Stimulated activated CD4-positive, alpha-beta T cell treated with anti-CD3 and anti-CD28 coated beads, Interleukin-15, amount 100 ng/mL, for 48 hours (primary cell): ENCODE results near the gene DACT3.

ENCODE experiments used
- DNase-seq, 2 donors: peaks; one replicate each; pipeline ENCODE4 v3.0.0-alpha.2; 2020; ENCODE audit warnings: low read depth in 2 of 2

Gene DACT3

DNA sequence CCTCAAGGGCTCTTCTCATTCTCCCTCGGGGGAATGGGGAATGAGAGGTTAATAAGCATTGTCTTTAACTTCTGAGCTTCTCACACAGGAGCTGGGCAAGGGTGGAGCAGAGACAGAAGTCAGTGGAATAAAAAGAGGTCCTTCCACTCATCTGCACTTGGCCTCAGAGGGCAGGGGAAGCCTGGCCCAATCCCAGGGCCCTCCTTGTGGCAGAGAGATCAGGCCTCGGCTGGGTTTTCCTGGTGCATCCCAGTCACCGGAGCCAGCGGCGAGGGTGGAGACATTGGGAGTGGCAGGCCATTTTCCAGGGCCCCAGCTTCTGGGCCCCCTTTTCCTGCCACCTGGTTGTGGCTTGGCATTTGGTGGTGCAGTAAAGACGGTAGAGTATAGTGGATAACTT lies 49.2 kb downstream of the DACT3 start:
- no peak for DNase-seq

GRCh38 chr19:46610851-46611770 lies 49.9 kb downstream of the DACT3 start:
- no peak for DNase-seq

- DNase-seq = no peak
Measured at GRCh38 chr19:46610413-46610775, 50.6 kb downstream of the DACT3 start.

DNA sequence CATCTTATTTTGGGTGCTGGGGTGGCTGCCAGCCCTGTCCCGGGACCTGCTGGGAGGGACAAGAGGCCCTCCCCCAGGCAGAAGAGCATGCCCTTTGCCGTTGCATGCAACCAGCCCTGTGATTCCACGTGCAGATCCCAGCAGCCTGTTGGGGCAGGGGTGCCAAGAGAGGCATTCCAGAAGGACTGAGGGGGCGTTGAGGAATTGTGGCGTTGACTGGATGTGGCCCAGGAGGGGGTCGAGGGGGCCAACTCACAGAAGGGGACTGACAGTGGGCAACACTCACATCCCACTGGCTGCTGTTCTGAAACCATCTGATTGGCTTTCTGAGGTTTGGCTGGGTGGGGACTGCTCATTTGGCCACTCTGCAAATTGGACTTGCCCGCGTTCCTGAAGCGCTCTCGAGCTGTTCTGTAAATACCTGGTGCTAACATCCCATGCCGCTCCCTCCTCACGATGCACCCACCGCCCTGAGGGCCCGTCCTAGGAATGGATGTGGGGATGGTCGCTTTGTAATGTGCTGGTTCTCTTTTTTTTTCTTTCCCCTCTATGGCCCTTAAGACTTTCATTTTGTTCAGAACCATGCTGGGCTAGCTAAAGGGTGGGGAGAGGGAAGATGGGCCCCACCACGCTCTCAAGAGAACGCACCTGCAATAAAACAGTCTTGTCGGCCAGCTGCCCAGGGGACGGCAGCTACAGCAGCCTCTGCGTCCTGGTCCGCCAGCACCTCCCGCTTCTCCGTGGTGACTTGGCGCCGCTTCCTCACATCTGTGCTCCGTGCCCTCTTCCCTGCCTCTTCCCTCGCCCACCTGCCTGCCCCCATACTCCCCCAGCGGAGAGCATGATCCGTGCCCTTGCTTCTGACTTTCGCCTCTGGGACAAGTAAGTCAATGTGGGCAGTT lies 51.2 kb downstream of the DACT3 start:
- no peak for DNase-seq

DNA sequence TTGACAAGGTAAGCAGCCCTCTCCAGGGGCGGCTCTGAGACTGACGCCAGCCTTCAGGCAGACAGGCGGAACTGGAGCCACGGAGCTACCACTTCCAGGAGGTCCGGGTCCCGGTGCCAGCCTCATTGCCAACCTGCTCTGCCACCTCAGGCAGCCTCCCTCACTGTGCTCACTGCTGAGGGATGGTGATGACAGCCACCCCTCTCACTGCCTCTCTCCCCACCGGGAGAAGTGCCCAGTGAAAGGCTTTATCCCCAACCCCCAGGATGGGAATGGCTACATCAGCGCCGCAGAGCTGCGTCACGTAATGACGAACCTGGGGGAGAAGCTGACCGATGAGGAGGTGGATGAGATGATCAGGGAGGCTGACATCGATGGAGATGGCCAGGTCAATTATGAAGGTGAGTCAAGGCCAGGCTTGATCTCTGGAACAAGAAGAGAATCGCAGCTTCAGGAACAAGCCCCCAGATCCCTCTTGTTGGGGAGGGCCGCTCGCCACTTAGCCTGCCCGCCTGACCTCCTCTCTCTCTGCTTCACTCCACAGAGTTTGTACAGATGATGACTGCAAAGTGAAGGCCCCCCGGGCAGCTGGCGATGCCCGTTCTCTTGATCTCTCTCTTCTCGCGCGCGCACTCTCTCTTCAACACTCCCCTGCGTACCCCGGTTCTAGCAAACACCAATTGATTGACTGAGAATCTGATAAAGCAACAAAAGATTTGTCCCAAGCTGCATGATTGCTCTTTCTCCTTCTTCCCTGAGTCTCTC lies 52.2 kb downstream of the DACT3 start:
- DNase-seq = no peak

- DNase-seq = no peak
Measured at GRCh38 chr19:46608178-46608577, 52.8 kb downstream of the DACT3 start.

DNA sequence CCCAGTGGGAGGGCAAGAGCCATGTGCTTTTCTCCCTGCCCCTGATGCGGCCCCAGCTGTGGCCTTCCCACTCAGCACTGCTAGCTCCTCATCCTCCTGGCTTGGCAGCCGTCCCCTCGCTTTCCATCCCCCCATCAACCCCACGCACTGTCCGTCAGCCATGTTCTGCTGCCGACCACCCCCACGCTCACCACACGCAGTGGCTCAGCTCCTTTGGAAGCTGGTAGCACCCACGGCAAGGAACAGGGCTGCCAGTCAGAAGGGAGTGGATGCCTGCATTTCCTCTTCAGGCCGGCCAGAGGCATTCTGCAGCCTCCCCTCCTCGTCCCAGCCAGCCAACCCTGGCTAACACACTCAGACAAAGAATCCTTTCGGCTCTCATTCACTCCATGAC lies 53.5 kb downstream of the DACT3 start:
- DNase-seq = no peak

GRCh38 chr19:46606681-46607447 lies 54.1 kb downstream of the DACT3 start:
- DNase-seq = no peak

DNA sequence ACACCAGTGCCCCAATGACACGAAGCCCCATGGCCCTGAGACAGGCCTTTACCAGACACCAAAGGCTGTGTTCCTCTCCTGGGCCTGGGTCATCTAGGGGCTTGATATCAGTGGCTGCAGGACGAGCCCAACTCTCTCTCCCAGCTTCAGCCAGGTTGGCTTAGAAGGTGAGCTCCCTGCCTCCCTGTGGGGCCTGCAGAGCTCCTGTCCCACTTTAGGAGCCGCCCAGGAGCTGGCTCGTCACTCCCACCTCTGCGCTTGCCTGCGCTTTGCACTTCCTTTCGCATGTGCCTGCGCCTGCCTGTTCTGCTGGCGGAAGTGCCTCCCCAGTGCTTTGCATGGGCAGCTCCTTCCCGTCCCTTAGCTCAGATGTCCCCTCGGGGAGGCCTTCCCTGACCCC lies 55.0 kb downstream of the DACT3 start:
- no peak for DNase-seq

DNA sequence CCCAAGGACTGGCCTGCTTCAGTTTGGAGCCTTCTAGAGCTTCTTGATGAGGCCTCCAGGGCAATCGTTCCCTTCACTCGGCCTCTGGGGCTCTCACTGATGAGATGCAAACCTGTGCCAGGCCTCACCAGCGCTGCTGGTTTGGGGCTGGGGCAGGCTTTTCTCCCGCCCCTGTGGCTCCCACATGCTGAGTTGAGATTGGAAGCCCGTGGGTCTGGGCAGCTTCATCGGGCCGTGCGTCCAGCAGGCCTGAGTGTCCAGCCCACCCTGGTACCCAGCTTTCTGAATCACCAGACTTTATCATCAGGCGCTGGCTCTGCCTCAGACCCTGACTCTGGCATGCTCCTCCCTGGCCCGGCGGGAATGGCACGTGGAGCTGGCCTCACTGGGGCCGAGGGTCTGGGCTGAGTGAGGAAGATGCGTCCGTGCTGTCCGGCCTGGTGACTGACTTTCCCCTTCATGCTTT lies 55.6 kb downstream of the DACT3 start:
- DNase-seq = no peak

DNA sequence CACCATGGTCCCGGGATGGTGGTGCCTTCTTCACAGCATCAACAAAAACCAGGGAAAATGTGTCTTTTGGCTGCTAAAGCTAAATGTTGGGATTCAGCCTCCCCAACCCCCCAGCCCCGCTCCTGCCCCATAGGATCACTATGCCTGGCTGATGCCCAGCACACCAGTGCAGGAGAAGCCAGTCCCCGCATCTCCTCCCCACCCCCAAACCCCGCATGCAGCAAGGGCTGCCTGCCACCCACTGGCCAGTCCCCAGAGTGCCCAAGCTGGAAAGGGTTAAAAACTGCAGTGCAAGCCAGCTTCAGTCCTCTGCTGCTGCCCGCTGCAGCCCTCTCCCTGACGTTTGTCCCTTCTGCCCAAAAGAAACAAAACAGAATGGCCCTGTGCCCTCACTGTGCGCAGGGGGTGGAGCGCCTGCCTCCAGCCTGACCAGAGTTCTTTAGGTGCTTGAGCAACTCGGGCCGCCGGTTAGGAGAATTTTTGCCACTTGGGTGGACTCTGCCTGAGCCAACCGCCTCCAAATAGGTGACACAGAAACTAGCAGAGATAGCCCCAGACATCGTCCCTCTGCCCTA lies 56.1 kb downstream of the DACT3 start:
- no peak for DNase-seq

- DNase-seq = no peak
Measured at GRCh38 chr19:46603752-46604231, 57.2 kb downstream of the DACT3 start.

- no peak for DNase-seq
Measured at GRCh38 chr19:46603195-46603637, 57.8 kb downstream of the DACT3 start.

DNA sequence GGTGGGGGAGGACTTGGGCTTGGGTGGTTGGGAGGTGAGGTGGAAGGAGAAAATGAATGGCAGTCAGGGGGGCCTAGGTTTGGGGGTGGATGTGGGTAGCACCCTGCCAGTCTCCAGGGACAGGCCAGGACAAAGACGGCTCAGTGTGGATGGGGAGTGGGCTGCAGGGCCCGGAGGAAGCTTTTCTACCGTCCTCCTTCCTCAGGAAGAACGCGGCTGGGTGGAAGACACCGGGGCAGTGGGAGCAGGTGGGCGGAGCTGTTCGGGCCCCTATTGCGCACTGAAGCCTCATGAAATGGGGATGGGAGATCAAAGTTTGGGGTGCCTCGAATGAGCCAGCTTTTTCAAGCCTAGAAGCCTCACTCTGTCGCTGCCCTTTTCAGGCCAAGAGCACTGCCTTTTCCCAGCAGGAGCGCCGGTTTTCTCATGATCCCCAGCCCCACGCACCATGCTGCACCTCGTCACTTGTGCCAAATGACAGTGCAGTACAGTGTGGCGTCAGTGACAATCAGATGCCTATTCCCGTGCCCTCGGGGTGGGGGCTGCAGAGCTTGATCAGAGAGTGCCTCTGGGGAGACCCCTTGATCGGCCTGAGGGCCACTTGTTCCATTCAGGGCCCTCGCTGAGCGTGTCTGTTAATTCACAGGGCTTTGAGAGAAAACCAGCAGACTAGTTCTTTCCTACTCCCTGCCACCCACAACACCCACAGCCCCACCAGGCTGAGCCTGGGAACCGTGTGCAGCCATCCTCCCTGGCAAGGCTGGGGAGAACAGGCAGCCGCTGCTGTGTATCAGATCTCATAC lies 58.4 kb downstream of the DACT3 start:
- DNase-seq = peak in 1 of 2 donors; percentile 55

DNA sequence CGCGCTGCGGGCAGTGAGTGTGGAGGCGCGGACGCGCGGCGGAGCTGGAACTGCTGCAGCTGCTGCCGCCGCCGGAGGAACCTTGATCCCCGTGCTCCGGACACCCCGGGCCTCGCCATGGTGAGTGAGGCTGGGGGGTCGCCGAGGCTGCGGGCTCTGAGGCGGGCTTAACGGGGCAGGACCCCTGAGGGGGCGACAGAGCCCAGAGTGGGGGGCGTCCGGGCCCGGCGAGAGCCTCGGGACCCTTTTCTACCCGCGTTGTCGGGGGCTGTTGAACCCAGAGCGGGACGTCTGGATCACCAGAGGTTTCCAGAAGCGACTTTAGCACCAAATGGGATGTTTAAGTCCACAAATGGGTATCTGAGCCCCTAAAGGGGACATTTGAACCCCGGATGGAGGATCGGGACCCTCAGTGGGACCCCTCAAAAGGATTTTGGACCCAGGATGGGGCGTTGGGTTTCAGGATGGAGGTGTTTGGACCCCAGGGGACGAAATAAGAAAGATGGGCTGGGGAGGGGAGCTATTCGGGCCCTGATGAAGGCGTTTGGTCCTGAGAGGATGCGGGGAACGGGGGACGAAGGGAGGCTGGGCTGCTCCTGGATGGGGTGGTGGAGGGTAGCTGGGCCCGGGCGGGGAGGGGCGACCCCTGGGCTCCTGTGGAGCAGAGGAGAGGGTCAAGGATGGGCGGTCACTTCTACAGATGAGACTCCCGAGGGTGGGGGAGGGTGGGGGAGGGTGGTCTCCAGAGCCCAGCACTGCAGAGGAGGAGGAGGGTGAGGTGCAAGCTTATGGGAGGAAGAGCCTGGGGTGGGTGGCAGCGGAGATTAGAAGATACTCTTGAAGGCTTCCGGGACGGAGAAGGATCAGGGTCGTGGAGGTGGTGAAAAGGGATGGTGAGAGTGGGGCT lies 59.4 kb downstream of the DACT3 start, which contains the start of gene CALM3:
Gene CALM3 (plus strand): TSS at position 13 of the 907 bp plus-strand sequence. CDS start 105 bp downstream, at position 118.
- DNase-seq = no peak

DNA sequence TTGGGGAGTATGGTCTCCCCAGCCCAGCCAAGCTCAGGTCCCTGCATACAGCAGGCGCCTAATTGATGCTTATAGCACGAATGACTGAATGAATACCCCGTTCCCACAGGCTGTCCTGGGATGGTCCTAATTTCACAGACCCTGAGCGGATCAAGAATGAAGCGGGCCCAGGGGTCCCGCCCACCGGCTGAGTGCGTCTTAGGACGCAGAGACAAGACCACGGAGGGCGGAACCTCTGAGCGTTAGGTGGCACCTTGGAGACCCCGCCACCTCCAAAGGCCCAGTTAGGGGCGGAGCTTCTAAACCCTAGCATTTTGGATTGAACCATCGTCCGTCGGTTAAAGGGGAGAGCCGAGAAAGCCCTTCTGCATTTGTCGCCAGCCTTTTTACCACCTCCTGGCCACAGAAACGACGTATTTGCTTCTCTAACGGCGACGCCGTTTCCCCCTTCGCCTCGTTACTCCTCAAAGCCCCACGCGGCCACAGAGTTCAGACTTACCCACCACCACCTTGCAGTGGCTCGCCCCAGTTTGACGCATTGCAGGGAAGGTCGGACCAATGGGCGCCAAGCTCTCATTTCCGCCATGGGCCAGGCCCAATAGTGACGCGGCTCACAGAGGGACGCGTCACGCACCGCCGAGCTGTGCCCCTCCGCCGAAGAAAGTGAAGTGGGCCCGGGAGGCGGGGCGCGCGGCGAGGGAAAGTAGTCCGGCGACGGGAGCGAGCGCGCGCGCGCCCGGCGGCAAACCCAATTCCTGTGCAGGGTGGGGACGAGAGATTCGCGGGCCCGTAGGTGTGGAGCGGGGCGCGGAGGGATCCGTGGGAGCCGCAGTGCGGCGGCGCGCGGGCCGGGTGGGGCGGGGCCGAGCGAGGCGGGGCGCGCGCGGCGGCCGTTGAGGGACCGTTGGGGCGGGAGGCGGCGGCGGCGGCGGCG lies 60.3 kb downstream of the DACT3 start:
- DNase-seq = peak; percentile 95 to 97

GRCh38 chr19:46599716-46600373 lies 61.1 kb downstream of the DACT3 start:
- no peak for DNase-seq
